Adipocyte (in vitro differentiated cells): ENCODE results near the gene OR2T3.
"Not testable (repeated sequence)": the region's sequence is repeated elsewhere in the genome, so short reads cannot be mapped to it uniquely, and the experiment has no call there.

ENCODE experiments used
- DNase-seq: peaks from one replicate; pipeline ENCODE4 v3.0.0-alpha.2; 2015; ENCODE audit warnings: low read depth
- H3K27me3 ChIP-seq: replicated peaks from 2 replicates; pipeline ENCODE4 v1.7.0; 2013; ENCODE audit warnings: mild to moderate bottlenecking, low read length, moderate library complexity; ENCODE audit not compliant: control insufficient read depth, insufficient read depth
- H3K36me3 ChIP-seq: 2 replicates; pipeline ENCODE4 v1.7.0; 2013; ENCODE audit warnings: low read length, mild to moderate bottlenecking, moderate library complexity; ENCODE audit not compliant: control insufficient read depth, insufficient read depth, severe bottlenecking
- H3K4me1 ChIP-seq: 2 replicates; pipeline ENCODE4 v1.7.0; 2013; ENCODE audit warnings: mild to moderate bottlenecking, low read length, moderate library complexity; ENCODE audit not compliant: control insufficient read depth, insufficient read depth
- H3K4me3 ChIP-seq: 2 replicates; pipeline ENCODE4 v1.7.0; 2013; ENCODE audit warnings: mild to moderate bottlenecking, low read length, moderate library complexity
- H3K9ac ChIP-seq: 2 replicates; pipeline ENCODE4 v1.7.0; 2013; ENCODE audit warnings: mild to moderate bottlenecking, low read length, moderate library complexity
- H3K9me3 ChIP-seq: 2 replicates; pipeline ENCODE4 v1.7.0; 2013; ENCODE audit warnings: mild to moderate bottlenecking, low read length, moderate library complexity; ENCODE audit not compliant: control insufficient read depth

Gene OR2T3

DNA sequence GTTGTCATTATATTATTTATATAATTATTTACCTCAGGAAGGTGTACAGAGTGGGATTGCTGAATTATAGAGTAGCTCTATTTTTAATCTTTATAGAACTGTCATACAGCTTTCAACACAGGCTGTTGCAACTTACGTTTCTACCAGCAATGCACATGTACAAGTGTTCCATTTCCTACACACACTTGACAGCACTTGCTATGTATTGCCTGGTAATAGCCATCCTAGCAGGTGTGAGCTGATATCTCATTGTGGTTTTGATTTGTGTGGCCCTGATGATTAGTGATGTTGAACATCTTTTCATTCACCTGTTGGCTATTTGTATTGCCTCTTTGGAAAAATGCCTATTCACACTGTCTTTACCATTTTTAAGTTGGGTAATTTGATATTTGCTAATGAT, 2.5 kb downstream of the OR2T3 start:
- not testable (repeated sequence) for H3K27me3 ChIP-seq, H3K4me1 ChIP-seq, H3K36me3 ChIP-seq, H3K4me3 ChIP-seq, H3K9me3 ChIP-seq, DNase-seq, H3K9ac ChIP-seq

- H3K4me1 ChIP-seq, H3K9me3 ChIP-seq, H3K4me3 ChIP-seq, DNase-seq, H3K9ac ChIP-seq, H3K27me3 ChIP-seq, H3K36me3 ChIP-seq: not testable (repeated sequence)
These were observed 8.8 kb downstream of the OR2T3 start for GRCh38 chr1:248481686-248482579.

- not testable (repeated sequence) for H3K4me1 ChIP-seq, H3K4me3 ChIP-seq, H3K9me3 ChIP-seq, H3K36me3 ChIP-seq, H3K9ac ChIP-seq, DNase-seq, H3K27me3 ChIP-seq
These were observed 15.1 kb downstream of the OR2T3 start, which contains the start of gene OR2T5 for GRCh38 chr1:248488289-248488688. OR2T5 (plus strand) TSS chr1:248488589; CDS start chr1:248488589, 0 bp downstream.

- H3K36me3 ChIP-seq, H3K9ac ChIP-seq, DNase-seq, H3K4me3 ChIP-seq, H3K4me1 ChIP-seq, H3K9me3 ChIP-seq, H3K27me3 ChIP-seq: not testable (repeated sequence)
These were observed 23.5 kb downstream of the OR2T3 start for GRCh38 chr1:248496661-248497060.

DNA sequence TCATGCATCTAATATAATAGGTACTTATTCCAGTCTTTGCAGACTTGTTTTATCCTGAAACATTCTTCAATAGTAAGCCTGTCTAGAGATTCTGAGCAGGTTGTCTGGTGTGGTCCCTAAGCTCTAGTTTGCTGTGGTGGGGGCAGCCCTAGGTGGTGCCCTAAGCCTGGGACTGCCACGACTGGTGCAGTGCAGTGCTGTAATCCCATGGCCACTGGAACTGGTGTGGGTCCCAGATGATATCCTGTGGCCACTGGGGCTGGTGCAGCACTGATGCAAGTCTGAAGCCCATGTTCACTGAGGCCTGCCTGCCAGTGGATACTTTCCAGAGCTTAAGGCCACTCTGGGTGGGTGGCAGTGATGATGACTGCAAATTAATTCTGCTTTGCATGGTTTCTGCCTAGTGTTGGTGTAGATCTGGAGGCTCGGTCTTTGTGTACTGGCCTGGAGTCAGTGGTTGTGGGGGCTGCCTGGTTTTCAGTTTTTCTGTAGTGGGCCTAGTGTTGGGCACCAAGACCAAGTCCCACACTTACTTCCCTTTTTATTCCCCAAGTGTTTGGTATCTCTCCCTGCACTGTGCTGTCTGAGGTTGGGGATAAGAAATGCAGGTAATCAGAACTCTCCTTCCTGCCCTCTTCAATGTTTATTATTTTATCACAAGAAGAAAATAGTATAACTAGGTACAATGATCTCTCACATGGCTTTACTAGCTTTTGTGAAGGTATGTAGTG, 27.3 kb downstream of the OR2T3 start:
- DNase-seq: not testable (repeated sequence)

GRCh38 chr1:248507773-248508172, 34.6 kb downstream of the OR2T3 start, which contains the start of gene OR2G6:
OR2G6 (plus strand) TSS chr1:248508073; CDS start chr1:248521647, 13,574 bp downstream.
- H3K36me3 ChIP-seq, H3K4me1 ChIP-seq, DNase-seq, H3K27me3 ChIP-seq, H3K4me3 ChIP-seq, H3K9ac ChIP-seq, H3K9me3 ChIP-seq: not testable (repeated sequence)

More for the DNA sequence above, 27.3 kb downstream of the OR2T3 start:
- not testable (repeated sequence) for H3K27me3 ChIP-seq, H3K4me3 ChIP-seq, H3K9me3 ChIP-seq, H3K9ac ChIP-seq, H3K36me3 ChIP-seq, H3K4me1 ChIP-seq

DNA sequence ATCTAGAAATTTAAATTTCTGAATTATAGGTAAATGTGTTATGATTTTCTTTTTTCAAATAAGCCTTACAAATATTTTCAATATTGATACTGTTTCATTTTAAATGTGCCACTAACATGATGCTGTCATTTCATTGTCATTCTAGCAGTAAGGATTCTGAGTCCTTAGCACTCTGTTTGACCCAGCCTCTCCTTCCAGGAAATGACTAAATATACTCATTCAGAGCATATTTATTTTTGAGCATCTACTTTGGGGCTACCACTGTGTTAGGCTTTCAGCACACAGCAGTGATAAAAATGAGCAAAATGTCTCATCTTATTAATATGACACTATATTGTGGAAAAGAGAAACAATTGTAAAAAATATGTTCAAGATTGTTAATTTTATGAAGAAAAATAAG, 37.1 kb downstream of the OR2T3 start:
- H3K9ac ChIP-seq, DNase-seq, H3K36me3 ChIP-seq, H3K9me3 ChIP-seq, H3K4me3 ChIP-seq, H3K4me1 ChIP-seq, H3K27me3 ChIP-seq: not testable (repeated sequence)

DNA sequence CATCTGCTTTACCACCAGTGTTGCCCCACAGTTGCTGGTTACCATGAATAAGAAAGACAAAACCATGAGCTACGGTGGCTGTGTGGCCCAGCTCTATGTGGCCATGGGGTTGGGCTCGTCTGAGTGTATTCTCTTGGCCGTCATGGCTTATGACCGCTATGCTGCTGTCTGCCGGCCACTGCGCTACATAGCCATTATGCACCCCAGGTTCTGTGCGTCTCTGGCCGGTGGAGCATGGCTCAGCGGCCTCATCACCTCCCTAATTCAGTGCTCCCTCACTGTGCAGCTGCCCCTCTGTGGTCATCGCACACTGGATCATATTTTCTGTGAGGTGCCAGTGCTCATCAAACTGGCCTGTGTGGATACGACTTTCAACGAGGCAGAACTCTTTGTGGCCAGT, 48.7 kb downstream of the OR2T3 start:
- H3K4me1 ChIP-seq: no peaks in the 10 kb centered on the region
- no peak overlapping the region for H3K4me3 ChIP-seq
- no peak overlapping the region for H3K9ac ChIP-seq
- peaks cover 8% of the 10 kb centered on the region for H3K9me3 ChIP-seq
- no peak for DNase-seq
- H3K36me3 ChIP-seq: no peaks in the 10 kb centered on the region
- H3K27me3 ChIP-seq: no peaks in the 10 kb centered on the region
